Brain pericyte (primary cell): Measurements from ENCODE around the gene INSIG2.

ENCODE experiments used
- DNase-seq: peaks from one replicate; pipeline ENCODE4 v3.0.0-alpha.2; 2012; ENCODE audit warnings: low read depth, low spot score

Gene INSIG2

DNA sequence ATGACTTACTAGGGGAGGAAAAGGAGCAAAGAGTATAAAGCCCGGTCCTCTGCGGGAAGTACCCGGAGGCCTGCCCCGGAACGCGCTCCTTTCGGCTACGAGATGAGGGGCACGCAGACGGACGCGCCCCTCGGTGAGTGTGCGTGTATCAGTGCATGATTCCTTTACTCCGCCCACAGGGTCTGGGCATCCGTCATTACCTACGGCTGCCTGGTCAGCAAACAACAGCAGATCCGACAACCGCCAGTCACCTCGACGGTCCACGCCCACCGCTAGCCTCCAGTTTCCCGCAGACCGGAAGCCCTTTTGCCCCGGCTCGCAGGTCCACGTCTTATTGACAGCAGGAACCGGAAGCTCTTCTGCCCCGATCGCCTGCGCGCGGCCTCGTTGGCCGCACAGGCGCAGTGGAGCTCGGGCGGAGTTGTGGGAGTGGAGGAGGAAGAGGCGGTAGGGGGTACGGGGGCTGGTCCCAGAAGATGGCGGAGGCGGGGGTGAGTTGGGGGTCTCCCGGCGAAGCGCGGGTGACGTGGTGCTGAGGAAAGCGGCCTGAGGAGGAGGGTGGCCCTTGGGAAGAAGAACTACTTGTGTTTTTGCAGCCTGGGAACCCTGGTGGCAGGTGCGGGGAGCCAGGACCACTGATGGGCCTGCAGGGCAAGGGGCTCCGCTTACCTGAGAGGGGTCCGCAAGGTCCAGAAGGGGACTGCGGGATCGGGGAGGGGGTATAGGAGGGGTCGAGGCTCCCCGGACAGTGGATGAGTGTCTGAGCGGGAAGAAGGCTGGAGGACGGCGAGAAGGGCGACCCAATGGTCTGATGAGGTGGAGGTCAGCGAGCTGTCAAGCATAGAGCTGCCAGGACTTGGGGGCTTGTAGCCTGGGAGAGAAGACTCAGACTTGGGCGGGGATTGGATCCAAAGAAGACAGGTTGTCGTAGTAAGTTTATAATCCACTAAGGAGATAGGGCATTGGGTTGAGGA lies at the start of gene INSIG2:
Gene INSIG2, plus strand, starts transcription at position 421 of the 974 bp plus-strand sequence. CDS start 8,086 bp downstream, outside the sequence.
- peak; percentile 87 for DNase-seq

DNA sequence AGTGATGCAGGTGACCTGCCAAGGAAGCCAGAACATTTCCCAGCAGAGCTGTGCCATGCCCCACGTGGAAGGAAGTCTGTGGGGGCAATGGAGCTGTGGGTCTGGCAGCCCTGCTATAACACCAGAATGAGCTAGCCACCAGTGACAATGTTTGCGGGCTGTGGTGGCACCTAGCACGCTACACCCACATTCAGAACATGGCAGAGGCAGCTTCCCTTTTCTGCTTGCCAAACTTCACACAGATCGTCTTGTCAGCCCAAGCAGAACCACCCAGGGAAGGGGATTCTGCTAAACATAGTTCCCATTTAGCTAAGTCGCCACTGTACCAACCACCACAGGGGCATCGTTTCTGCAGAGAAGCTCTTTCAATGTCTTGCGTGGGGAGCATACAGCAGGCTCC lies 47.4 kb upstream of the INSIG2 start:
- no peak for DNase-seq

DNA sequence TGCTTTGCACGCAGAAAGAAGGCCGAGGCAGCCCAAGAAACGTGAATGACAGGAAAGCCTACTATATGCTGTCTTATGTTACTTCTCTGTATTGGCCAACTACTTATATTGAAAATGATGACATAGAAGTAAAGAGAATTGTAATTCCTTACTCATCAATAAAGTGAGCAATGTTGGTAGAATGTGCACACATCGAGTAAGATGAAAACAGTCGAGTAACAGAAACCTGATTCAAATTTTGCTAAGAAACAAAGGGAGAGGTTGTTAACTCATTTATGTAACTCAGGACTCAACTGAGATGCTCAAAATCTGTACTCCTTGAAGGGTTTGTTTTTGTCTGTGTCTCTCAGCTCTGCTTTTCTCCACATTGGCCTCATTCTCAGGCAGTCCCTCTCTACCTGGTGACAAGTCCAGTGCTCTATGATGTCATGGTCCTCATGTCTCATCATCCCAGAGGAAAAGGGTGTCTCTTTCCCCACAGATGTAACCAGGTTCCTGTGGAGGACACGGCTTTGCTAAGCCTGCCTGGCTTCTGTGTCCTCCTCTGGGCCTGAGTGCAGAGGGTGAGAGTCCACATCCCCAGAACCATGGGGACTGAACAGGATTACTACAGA lies 44.1 kb upstream of the INSIG2 start:
- no peak for DNase-seq

DNA sequence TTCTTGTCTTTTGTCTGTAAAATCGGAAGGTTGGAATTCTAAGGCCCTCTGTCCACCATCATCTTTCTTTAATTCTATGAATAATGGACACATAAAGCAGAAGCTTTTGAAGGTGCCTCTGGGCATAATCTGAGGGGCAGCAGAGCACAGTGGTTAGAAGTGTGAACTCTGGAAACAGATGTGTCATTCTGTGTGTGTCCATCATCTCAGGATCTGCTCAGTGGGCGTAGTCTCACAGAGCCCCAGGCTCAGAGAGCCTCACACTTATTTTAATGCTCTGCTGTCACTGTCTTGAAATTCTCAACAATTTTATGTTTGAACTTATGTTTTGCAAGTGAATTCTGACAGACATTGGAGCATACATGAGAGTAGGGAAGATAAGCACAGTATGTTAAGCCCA lies 43.4 kb upstream of the INSIG2 start:
- DNase-seq: no peak

DNA sequence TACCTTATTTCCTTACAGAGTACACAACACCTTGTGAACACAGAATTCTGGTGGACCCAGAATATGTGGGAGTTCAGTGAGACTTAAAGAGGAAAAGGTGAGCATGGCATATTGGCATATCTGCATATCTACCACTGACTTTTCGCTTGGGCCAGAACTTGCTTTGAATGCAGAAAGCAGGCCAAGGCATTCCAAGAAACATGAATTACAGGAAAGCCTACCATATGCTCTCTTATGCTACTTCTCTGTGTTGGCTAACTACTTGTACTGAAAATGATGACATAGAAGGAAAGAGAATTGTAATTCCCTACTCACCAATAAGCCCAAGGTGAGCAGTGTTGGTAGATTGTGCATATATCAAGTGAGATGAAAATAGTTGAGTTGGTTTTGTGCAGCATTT lies 43.0 kb upstream of the INSIG2 start:
- no peak for DNase-seq

DNA sequence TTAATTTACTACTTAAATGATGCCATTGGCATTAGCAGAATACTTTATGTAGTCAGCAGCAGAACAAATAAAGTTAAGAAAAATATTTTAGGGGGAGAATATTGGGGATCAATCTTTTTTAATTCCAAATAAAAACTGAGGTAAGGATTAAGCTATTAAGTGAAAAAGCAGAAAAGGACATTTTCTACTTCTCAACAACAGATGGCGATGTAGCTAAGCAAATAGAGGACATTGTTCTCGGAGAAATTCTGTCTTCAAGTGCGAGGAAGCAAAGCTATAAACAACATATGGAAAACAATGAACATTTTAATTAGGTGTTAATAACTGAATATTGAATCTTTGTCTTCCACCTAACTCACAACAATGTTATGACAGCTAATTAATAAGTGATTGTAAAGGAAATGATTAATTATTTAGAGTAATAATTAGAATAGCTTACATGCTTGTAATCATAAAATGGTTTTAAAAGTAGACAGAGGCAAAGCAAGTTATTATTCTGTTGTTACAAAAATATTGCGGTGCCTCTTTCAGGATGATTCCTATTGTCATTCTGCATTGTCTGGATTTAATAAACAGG lies 41.5 kb upstream of the INSIG2 start:
- no peak for DNase-seq

DNA sequence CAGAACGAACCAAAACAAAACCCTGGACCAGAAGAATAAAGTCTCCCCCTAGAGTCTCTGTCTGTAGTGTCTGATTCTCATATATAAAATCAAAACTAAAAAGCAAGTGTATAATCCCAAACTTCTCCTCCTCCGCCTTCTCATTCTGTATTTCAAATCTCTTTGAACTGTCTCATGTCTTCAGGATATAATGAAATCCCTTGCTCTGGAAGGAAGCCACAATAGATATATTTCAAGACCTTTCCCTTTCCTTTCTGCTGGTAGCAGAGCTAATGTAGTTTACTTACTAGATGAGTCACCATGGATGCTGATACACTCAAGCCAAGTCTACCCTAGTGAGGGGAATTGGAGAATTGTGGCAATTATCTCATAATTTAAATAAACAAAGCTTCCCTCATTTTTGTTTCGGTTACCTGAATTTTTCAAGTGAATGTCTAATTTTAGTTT lies 40.9 kb upstream of the INSIG2 start:
- DNase-seq: no peak

DNA sequence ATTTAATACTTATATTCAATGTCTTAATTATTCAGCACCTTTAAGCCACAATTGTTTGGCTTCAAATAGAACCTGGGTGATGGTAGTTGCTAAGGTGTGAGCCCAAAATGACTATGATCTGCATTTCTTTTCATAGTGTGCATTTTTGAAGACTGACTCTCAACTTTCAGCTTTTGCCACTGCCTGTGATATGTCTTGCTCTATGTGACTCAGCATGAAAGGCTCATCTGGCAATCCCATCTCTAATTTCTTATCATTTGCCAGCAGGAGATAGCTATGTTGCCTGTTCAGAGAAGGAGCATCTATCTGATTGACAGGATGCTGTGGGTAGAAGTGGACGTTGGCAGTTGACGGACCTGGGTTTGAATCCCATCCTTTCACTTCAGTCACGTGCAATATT lies 39.9 kb upstream of the INSIG2 start:
- no peak for DNase-seq

DNA sequence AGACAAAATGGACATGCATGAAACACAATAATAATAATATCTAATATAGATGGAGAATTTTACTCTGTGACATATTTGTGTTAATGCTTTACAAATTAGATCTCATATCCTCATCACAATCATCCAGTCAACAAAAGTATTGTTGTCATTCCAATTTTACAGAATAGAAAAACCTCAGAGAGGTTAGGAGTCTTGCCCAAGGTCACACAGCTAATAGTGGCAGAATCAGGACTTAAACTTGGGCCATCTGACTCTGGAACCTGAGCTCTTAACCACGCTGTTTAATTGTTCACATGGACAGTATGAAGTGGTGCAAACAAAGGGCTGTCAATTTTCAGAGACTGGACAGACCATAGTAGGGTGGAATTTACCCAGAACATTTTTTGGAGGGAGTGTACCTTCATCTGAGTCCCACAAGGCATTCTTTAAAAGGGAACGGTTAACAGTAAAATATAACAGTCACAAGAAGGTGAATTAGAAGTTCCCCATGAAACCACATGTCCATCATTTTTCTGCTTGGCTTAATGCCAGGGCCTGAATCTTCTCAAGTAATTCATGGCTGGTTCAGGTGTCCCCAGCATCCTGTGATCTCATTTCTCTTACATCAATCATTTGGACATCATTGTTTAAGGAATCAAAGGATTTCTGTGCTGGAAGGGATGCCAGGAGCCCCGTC lies 39.0 kb upstream of the INSIG2 start:
- no peak for DNase-seq

DNA sequence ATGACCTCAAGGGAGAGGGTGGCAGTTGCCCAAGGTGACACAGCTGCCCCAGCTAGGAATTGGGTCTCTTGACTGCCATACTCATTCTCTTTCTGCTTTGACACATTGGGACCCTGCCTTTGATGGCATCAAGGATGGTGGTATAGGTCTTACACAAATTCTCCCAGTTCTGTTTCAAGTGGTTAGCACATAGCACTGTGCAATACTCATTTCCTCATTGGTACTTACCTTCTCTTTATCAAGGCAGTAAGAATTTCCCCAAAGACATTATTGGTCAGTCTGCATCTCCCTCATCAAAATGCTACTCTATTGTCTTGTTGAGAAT lies 38.5 kb upstream of the INSIG2 start:
- DNase-seq: no peak

DNA sequence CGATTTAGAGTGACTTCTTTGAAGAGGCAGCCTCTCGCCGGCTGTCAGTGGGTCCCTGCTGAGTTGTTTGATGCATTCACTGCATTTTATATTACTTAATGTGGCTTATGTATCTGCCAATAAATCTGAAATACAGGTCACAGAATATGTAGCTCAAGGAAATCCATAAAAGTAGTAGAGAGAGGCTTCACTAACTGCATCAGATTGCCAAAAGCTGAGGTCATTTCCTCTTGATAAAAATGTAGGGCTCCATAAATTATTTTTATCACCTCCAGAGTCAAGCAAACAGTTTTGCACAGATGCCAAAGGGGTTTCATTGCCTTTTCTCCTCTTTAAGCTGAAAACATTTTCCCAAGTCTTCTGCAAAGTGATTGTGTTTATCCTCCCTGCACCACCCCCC lies 37.9 kb upstream of the INSIG2 start:
- DNase-seq: no peak

DNA sequence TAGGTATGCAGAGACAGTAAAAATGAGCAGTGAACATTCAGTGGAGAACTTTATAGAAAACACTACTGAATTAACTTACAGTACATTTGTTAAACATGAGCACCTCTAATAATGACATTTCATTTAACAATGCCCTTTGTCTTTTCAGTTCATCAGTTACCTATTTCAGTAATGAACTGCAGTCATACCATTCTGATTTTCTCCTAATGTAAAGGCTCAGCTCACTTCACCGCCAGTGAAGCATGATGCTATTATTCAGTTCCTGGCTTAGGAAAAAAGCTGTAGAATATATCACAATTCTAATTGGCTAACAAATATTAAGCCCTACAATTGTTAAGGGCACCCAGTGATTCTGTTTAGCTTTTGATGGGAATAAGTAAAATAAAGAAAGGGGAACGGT lies 37.3 kb upstream of the INSIG2 start:
- no peak for DNase-seq

DNA sequence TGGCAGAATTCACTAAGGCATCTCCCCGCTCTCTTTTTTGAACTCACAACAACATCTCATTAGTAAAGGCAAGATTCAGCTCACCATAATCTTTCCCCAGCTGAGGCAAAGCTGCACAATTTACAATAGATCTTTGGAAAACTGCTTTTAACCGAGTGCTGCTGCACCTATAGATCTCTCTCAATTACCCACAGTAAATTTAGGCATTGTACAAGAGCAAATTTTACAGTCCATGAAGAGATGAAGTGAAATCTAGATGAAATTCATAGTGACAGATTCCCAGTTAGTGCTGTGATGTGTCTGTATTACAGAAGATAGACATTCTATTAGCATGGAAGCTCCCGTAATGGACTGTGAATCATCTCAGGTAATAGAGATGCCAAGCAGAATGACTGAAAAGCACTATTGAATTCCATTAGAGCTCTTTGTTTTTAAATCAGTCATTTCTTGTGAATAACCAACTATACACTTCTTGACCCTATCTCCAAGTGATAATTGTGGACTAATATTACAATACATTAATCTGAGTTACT lies 36.4 kb upstream of the INSIG2 start:
- no peak for DNase-seq

DNA sequence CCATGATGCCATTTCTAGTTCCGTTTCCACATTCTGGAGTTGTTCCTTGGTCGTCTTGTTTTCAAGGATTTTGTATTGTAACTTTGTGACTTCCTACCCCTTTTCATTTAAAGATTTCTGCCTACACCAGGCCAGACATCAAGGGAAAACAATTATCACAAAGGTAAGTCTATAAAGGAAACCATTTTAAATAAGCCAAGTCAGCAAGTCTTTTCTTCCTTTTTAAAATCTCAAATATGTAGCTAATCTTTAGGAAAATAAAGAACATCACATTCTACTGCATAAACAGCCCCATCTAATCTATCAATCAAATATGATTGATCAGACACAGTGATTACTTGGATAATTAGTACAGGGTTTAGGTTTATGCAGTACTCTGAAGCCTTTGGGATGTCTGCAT lies 35.8 kb upstream of the INSIG2 start:
- DNase-seq: no peak

DNA sequence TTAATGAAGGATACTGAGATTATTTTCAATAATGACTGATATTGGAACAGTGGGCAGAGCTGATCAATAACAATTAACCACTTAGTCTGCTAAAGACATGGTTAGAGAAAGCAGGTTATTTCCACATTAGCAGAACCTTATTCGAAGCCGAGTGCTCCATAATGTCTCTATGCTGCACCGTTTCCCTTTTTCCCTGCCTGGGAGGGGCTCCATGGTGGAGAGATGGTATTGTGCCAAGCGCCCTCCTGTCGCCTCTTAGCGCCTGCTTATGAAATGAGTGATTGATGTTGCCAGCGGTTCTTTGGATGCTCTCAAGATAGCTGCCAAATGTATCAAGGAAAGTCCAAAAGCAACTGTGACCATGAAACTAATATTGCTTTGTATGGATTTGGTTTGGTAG lies 34.6 kb upstream of the INSIG2 start:
- DNase-seq: no peak

DNA sequence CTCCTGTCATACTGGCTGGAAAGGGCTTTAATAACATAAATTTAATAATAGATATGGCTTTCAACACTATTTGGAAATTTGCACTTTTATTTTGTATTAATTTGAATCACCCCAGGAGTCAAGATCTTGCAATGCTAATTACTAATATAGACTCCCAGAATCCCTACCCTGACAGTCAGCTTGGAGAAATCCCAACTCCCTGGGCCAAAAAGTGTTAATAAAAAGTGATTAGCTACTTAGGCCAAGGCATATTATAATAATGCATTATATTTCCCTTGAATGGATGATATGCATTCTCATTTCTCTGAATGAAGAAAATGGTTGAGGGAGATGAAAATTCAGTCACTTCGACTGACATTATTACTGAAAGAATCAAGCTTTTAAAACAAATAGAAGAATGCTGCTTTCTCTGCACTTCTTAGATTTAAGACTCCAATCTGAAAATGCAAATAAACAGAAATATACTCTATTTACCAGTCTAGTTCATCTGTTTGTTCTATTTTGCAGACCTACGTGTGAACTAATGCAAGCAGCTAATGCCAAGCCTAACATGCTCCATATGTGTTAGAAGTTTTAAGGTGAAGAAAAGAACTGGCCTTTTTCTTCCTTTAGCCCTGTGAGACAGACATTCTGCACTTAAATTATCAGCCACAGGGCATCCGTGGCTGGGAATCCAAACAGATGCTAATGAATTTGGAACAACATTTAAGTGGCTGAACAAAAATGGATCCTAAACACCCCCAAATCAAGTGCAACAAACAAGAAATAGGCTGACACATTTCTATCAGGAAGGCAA lies 33.9 kb upstream of the INSIG2 start:
- no peak for DNase-seq

DNA sequence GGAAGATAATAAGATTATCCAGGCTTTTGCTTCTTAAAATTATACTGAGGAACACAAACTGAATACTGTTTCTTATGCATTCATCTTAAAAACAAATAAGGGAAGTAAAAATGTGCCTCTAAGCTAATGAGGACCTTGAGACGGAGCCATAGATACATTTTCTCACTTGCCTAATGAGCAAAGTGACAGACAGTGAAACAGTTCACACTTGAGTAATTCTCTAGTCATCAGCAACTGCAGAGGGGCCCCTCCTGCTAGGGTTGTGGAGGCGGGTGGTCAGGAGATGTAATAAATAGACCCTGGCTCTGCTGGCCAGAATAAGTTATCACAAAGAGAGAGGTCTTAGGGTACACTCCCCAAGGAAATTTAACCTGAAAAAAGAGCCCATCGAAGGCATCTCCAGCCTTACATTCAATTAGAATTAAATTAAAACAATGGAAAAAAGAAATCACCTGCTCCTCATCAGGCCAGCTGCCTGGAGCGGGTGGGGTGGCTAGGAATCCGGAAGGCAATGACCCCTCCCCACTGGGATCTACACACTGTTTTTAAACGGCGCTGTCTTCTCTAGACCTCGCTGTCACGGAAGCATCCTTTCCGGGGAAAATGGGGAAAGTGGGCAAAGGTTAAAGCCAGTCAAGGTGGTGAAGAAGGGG lies 32.6 kb upstream of the INSIG2 start:
- DNase-seq: no peak

DNA sequence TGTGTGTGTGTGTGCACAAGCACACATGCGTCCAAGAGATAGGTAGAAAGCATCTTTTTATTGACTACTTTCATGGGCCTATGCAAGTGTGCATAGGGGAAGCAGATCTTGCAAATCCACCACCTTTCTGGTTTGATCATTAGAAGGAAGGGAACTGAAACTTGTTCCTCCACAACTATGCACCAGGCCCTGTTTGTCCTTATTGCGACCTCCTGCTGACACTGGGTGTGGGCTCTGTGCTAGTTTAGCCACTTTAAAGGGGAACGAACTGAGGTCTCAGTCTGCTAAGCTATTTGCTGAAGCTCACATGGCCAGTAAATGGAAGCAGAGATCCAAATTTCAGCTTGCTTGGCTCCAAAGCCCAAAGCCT lies 32.1 kb upstream of the INSIG2 start:
- DNase-seq: no peak

DNA sequence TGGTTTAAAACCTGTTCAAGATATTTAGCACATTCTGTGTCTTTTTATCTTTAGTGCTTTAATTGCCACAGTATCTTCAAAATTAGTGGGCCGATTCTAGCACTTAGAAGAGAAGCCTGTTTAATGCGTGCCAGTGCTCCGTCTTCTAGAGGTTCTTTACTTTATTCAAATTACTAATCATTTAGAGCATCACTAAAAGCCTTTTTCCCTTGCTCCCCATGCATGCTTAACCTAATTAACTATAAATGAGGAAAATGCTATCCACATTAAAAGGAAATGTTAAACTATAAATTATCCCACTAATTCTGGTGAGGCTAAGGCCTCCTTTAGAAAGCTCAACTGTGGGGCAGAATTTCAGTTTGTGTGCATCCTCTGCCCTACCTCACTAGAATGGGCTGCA lies 31.5 kb upstream of the INSIG2 start:
- no peak for DNase-seq

DNA sequence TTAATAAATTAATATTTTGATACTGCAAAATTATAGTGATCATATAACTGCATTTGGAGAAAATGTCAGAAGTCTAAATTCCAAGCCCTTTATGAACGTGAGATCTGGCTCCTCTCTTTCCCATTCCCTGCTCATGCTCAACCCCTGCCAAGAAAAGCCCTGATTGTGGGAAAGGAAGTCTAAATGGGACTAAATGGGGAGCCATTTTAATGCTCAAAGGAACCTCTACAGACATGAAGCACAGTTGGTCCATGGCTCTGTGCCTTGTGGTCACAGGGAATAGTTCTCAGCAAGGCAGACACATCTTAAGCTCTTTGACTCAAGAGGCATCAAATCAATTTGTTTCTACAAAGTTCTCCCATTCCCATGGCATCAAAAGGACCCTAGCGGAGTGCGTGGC lies 29.3 kb upstream of the INSIG2 start:
- DNase-seq: no peak
